Ascending aorta (tissue), 2 donors: Measurements from ENCODE around the gene LPO. TPM values are rescaled to one million over a fixed set of nuclear protein-coding genes. Genes with fewer than 3 reads are reported as not detected.
A peak's percentile ranks its signal among the peaks of the same experiment; 100 is the strongest.

Experiments used
- DNase-seq, 2 donors: peaks; one replicate each; pipeline ENCODE4 v3.0.0-alpha.2; 2019; ENCODE audit warnings: low spot score in 2 of 2
- H3K27ac ChIP-seq, 2 donors: fragments of 200-600 bp; sonication (generic); one replicate each; pipeline ENCODE4 v1.5.1; 2016 to 2017; ENCODE audit warnings: mild to moderate bottlenecking in 1 of 2
- H3K27me3 ChIP-seq: fragments of 200-600 bp; sonication (generic); one replicate; pipeline ENCODE4 v1.5.1; 2017
- H3K36me3 ChIP-seq, 2 donors: fragments of 200-600 bp; sonication (generic); one replicate each; pipeline ENCODE4 v1.5.1; 2016
- H3K4me1 ChIP-seq, 2 donors: fragments of 200-600 bp; sonication (generic); one replicate each; pipeline ENCODE4 v1.5.1; 2016 to 2017; ENCODE audit warnings: mild to moderate bottlenecking in 1 of 2
- H3K4me3 ChIP-seq, 2 donors: fragments of 200-600 bp; sonication (generic); one replicate each; pipeline ENCODE4 v1.5.1; 2016 to 2017; ENCODE audit warnings: mild to moderate bottlenecking in 1 of 2
- H3K9me3 ChIP-seq, 2 donors: fragments of 200-600 bp; sonication (generic); one replicate each; pipeline ENCODE4 v1.5.1; 2016
- intact Hi-C: fragments of 100-400 bp; cut with DNase I; formaldehyde crosslinking; loops from one replicate; pipeline ENCODE4 v1.15.1; 2023
- total RNA-seq: library from RNA; depleted of rRNA; stranded (reverse); fragments of >200 nt; gene quantifications from one replicate; pipeline ENCODE4 v1.1.0, GENCODE V29; 2016
- TF ChIP-seq, protein P1 (sequence below), 3 experiments: fragments of 200-600 bp in 2 of 3; fragments of 450-650 bp in 1 of 3; sonication (generic) in 2 of 3; IDR thresholded peaks; one replicate each; pipeline ENCODE4 v1.5.1; 2016 to 2019; ENCODE audit warnings: antibody characterized with exemption in 3 of 3, mild to moderate bottlenecking in 1 of 3, moderate library complexity in 1 of 3

Gene LPO
- total RNA-seq, 1 donor from 2014 or later = not detected

DNA sequence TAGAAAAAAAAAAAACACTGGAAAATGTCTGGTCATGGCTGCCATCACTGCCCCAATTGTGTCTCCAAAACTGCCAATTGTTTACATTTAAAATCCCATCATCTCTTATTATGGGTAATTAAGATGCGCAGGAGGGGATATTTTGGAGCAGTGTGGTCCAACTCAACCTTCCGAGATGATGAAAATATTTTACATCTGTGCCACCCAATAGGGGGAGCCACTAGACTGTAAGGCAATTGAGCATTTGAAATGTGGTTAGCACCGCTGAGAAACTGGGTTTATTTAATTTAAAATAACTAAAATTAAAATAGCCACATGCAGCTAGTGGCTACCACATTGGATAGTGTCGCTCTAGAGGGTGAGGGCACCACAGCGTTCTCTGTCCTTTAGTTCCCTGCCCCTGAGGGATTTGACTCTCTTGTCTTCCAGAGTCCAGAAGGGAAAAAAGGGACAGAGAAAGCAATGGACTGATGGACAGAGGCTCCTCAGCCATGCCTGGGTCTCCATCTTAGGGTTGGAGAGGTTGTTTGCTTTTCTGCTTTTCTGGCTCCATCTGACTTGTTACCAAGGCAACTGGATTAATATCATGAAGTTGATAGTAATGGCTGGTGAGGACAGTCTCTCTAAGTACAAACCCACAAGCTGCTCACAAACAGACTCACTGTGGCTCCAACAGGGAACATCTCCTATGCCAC lies 38.9 kb downstream of the LPO start:
- no peaks in the 10 kb centered on the region for H3K4me1 ChIP-seq
- DNase-seq = no peak
- no peaks in the 10 kb centered on the region for H3K36me3 ChIP-seq
- no peak overlapping the region for H3K4me3 ChIP-seq
- no peak overlapping the region for H3K27ac ChIP-seq
- no peaks in the 10 kb centered on the region for H3K27me3 ChIP-seq
- intact Hi-C loops = no loop called here
- H3K9me3 ChIP-seq = no peaks in the 10 kb centered on the region
- TF ChIP-seq, protein P1, sequence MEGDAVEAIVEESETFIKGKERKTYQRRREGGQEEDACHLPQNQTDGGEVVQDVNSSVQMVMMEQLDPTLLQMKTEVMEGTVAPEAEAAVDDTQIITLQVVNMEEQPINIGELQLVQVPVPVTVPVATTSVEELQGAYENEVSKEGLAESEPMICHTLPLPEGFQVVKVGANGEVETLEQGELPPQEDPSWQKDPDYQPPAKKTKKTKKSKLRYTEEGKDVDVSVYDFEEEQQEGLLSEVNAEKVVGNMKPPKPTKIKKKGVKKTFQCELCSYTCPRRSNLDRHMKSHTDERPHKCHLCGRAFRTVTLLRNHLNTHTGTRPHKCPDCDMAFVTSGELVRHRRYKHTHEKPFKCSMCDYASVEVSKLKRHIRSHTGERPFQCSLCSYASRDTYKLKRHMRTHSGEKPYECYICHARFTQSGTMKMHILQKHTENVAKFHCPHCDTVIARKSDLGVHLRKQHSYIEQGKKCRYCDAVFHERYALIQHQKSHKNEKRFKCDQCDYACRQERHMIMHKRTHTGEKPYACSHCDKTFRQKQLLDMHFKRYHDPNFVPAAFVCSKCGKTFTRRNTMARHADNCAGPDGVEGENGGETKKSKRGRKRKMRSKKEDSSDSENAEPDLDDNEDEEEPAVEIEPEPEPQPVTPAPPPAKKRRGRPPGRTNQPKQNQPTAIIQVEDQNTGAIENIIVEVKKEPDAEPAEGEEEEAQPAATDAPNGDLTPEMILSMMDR (IDR thresholded peaks at IDR 0.05) = peak in 1 of 3 experiments; percentile 25

DNA sequence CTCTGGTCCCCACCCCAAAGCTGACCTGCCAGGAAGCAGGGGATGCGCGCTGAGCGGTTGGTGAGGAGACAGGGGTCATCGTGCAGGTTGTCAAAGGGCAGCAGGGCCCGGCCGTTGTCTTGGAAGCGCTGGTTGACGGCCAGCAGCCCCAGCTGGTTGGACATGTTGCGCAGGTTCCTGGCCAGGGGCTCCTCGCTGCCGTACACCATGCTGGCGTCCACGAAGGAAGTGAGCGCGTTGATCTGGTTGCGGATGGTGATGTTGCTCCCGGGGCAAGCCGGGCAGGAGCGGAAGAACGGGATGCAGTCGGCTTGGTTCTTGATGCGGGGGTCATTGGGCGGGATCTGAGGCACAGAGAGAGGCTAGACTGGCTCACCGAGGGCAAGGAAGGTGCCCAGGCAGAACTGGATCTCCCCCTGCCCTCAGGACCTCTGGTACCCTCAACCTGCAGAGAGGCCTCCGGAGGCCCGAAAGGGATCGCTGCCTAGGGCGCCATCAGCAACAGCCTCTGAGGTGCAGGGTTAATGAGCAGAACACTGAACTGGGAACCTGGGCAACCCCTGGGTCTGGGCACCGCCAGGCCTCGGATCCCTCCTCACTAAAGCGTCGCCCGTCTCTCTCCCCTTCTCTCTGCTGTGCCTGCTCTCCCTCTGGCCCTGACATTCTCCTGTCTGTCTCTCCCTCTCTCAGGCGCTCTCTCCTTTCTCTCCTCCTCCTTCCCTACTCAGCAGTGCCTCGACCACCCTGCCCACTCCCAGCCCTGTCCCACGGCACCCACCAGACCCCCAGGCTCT lies 39.6 kb downstream of the LPO start:
- Histone ChIP-seq H3K9me3 (no peaks in the 10 kb centered on the region), H3K27me3 (no peaks in the 10 kb centered on the region), H3K4me3 (no peak overlapping the region), H3K4me1 (no peaks in the 10 kb centered on the region), H3K27ac (no peak overlapping the region), H3K36me3 (no peaks in the 10 kb centered on the region)
- intact Hi-C loops = no loop called here
- DNase-seq = no peak
- TF ChIP-seq, protein P1 (IDR thresholded peaks at IDR 0.05) = no peak

DNA sequence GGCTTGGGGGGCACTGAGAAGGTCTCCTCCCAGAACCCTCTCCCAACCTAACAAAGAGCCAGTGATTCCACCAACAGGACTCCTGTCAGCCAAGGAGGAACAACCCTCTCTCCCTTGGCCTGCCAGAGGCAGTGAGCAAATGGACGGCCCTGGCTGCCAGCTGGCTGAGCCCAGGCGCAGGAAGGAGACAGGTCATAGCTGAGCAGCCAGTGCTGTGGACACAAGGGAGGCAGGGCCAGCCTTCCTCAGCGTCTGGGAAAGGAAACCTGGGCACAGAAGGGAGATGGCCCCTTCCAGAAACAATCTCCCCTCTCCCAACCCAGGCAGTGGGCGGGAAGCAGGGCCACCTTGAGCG lies 40.3 kb downstream of the LPO start:
- H3K36me3 ChIP-seq = no peaks in the 10 kb centered on the region
- H3K4me1 ChIP-seq = no peaks in the 10 kb centered on the region
- H3K9me3 ChIP-seq = no peaks in the 10 kb centered on the region
- DNase-seq = no peak
- peak overlapping the region in 1 of 2 donors; percentile 54 for H3K4me3 ChIP-seq
- H3K27me3 ChIP-seq = no peaks in the 10 kb centered on the region
- TF ChIP-seq, protein P1 (IDR thresholded peaks at IDR 0.05) = no peak
- intact Hi-C loops = no loop called here
- H3K27ac ChIP-seq = no peak overlapping the region

DNA sequence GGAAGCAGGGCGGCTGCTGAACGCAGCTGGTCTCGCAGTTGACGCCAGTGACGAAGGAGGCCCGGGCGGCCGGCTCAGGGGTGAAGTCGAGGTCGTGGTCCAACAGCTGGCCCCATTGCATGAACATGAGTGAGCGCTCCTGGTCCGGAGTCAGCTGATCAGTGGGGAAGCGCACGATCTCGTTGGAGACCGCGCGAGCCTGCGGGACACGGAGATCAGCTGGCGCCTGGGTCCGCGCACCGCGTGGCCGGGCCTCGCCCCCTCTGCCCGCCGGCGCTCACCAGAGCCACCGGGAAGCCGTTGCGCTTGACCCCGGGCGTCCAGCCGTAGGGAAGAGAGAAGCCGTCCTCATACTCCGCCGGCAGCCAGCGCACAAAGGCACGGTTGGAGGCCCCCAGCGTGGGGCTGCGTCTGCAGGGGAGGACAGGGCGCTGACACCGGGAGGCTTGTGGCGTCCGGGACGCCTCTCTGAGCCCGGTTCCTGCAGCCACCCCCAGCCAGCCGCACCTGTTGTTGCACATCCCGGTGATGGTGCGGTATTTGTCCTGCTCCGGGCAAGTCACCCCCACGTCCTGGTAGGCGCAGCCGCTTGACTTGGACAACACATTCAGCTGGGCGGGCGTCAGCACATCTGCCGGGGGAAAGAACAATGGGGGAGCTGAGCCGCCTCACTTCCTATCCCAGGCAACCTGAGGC lies 40.8 kb downstream of the LPO start:
- Histone ChIP-seq H3K4me3 (peak overlapping the region; percentile 47 to 54), H3K27ac (no peak overlapping the region), H3K36me3 (no peaks in the 10 kb centered on the region), H3K9me3 (no peaks in the 10 kb centered on the region), H3K4me1 (no peaks in the 10 kb centered on the region), H3K27me3 (no peaks in the 10 kb centered on the region)
- intact Hi-C loops = no loop called here
- no peak for DNase-seq
- TF ChIP-seq, protein P1 (IDR thresholded peaks at IDR 0.05) = no peak

DNA sequence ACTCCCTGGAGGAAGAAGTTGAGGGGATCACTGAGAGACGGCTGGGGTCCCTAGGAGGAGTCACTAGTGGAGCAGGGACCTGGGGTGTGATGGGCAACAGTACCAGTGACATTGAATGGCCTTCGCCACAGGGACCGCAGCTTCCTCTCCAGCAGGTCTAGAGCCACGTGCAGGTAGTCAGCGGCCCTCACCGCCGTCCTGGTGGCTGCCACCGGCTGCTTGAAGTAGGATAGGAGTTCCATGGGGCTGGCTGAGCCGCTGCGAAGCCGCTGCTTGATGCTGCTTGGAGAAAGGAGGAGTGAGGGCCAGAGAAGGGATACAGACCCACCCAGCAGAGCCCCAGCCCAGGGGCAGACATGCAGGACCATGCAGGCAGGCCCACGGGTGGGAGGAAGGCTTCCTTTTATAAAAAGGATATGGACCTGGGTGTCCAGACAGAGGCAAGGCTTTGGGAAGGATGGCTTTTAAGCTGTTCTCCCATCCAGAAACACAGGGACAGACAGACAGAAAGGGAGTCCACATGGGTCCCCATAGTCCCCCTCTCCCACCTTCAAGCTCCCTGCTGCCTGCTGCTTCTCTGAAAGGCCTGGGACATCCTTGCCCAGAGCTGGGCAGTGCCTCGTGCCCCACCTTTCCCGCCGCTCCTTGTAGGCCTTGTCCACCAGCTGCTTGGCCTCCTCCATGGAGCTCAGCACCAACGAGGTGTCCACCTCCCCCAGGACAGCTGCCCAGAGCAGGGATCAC lies 41.5 kb downstream of the LPO start:
- TF ChIP-seq, protein P1 (IDR thresholded peaks at IDR 0.05) = no peak
- H3K27me3 ChIP-seq = no peaks in the 10 kb centered on the region
- no peak overlapping the region for H3K4me3 ChIP-seq
- DNase-seq = no peak
- H3K27ac ChIP-seq = no peak overlapping the region
- H3K9me3 ChIP-seq = no peaks in the 10 kb centered on the region
- intact Hi-C loops = no loop called here
- no peaks in the 10 kb centered on the region for H3K4me1 ChIP-seq
- no peaks in the 10 kb centered on the region for H3K36me3 ChIP-seq
